Peyer's patch (tissue), 4 donors: Measurements from ENCODE around the gene HAGHL. TPM values are rescaled to one million over a fixed set of nuclear protein-coding genes. Genes with fewer than 3 reads are reported as not detected.

ENCODE experiments used
- DNase-seq, 3 donors: peaks; one replicate each; pipeline ENCODE4 v3.0.0-alpha.2; 2017 to 2019
- H3K27ac ChIP-seq, 4 donors: fragments of 200-600 bp; sonication (generic); one replicate each; pipeline ENCODE4 v1.5.1; 2016 to 2019
- H3K27me3 ChIP-seq, 2 donors: fragments of 200-600 bp; sonication (generic); one replicate each; pipeline ENCODE4 v1.5.1; 2019
- H3K36me3 ChIP-seq, 3 donors: fragments of 200-600 bp; sonication (generic); one replicate each; pipeline ENCODE4 v1.5.1; 2016 to 2019
- H3K4me1 ChIP-seq, 4 donors: fragments of 200-600 bp; sonication (generic); one replicate each; pipeline ENCODE4 v1.5.1; 2016 to 2019
- H3K4me3 ChIP-seq, 4 donors: fragments of 200-600 bp; sonication (generic); 1 replicate in 3 of 4; 2 replicates in 1 of 4; pipeline ENCODE4 v1.5.1; 2016 to 2019; ENCODE audit warnings: mild to moderate bottlenecking in 1 of 4
- H3K9me3 ChIP-seq, 4 donors: fragments of 200-600 bp; sonication (generic); one replicate each; pipeline ENCODE4 v1.5.1; 2016 to 2019; ENCODE audit warnings: mild to moderate bottlenecking in 1 of 4
- POLR2A ChIP-seq, 2 donors: fragments of 450-650 bp; IDR thresholded peaks; one replicate each; pipeline ENCODE4 v1.5.1; 2017; ENCODE audit warnings: antibody characterized with exemption in 2 of 2, mild to moderate bottlenecking in 2 of 2, moderate library complexity in 2 of 2
- total RNA-seq, 4 donors: library from RNA; depleted of rRNA; stranded (reverse); fragments of >200 nt; gene quantifications; one replicate each; pipeline ENCODE4 v1.1.0, GENCODE V29; 2016
- TF ChIP-seq, protein P1 (sequence below), 6 experiments: fragments of 450-650 bp in 4 of 6; fragments of 200-600 bp in 2 of 6; sonication (generic) in 1 of 6; IDR thresholded peaks; one replicate each; pipeline ENCODE4 v1.5.1; 2017 to 2019; ENCODE audit warnings: antibody characterized with exemption in 6 of 6, mild to moderate bottlenecking in 3 of 6, moderate library complexity in 1 of 6

HAGHL gene
- total RNA-seq, 4 donors from 2014 or later, result 0.53 to 42.9 (median 3.4) TPM

DNA sequence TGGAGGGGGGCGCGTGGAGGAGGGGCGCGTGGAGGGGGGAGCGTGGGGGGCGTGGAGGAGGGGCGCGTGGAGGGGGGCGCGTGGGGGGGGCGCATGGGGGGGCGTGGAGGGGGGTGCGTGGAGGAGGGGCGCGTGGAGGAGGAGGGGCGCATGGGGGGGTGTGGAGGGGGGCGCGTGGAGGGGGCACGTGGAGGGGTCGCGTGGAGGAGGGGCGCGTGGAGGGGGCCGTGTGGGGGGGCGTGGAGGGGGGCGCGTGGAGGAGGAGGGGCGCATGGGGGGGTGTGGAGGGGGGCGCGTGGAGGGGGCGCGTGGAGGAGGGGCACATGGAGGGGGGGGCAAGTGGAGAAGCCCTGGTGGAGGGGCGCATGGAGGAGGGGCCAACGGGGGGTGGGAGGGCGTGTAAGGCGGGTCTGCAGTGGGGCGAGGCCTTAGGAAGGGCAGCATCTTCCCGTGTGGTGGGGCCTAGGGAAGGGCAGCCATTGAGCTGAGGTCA is 40.9 kb downstream of the HAGHL start:
- TF ChIP-seq, protein P1, sequence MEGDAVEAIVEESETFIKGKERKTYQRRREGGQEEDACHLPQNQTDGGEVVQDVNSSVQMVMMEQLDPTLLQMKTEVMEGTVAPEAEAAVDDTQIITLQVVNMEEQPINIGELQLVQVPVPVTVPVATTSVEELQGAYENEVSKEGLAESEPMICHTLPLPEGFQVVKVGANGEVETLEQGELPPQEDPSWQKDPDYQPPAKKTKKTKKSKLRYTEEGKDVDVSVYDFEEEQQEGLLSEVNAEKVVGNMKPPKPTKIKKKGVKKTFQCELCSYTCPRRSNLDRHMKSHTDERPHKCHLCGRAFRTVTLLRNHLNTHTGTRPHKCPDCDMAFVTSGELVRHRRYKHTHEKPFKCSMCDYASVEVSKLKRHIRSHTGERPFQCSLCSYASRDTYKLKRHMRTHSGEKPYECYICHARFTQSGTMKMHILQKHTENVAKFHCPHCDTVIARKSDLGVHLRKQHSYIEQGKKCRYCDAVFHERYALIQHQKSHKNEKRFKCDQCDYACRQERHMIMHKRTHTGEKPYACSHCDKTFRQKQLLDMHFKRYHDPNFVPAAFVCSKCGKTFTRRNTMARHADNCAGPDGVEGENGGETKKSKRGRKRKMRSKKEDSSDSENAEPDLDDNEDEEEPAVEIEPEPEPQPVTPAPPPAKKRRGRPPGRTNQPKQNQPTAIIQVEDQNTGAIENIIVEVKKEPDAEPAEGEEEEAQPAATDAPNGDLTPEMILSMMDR (IDR thresholded peaks at IDR 0.05), result no peak
- TF ChIP-seq POLR2A (IDR thresholded peaks at IDR 0.05), result no peak
- no peaks in the 10 kb centered on the region for H3K9me3 ChIP-seq
- no peak overlapping the region for H3K4me3 ChIP-seq
- H3K4me1 ChIP-seq, result no peaks in the 10 kb centered on the region
- H3K27ac ChIP-seq, result no peak overlapping the region
- no peaks in the 10 kb centered on the region for H3K36me3 ChIP-seq
- DNase-seq, result no peak
- no peaks in the 10 kb centered on the region for H3K27me3 ChIP-seq

DNA sequence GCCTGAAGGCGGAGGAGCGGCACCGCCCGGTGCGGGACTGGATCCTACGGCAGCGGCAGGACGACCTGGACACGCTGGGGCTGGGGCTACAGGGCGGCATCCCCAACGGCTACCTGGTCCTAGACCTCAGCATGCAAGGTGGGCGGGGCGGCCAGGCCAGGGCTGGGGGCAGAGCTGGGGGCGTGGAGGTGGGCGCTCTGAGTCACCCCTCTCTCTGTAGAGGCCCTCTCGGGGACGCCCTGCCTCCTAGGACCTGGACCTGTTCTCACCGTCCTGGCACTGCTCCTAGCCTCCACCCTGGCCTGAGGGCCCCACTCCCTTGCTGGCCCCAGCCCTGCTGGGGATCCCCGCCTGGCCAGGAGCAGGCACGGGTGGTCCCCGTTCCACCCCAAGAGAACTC is 41.5 kb downstream of the HAGHL start:
- no peaks in the 10 kb centered on the region for H3K27me3 ChIP-seq

DNA sequence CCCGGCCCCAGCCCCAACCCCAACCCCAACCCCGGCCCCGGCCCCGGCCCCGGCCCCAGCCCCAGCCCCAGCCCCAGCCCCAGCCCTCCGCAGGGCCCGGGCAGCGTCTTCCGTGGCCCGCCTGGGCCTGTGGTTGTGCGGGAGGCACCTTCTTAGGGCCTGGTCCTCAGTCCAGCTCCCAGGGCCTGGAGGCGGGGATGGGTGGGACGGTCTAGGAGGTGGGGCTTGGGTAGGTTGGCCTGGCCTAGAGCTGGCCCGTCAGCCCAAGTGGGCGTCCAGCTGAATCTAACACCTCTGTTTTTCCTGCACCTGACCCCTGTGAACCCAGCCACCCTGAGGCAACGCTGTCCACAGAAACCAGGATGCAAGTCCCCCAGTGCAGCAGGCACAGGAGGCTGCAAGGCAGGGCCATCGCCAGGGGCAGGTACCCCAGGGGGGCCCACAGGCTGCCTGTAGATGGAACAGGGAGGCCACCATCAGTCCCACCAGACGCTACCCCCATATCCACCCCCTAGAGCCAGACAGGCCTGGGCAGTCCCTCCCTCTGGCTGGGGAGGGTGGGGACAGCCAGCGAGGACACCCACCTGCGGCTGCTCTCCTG is 42.4 kb downstream of the HAGHL start:
- H3K27me3 ChIP-seq, result no peaks in the 10 kb centered on the region
- no peak for TF ChIP-seq POLR2A (IDR thresholded peaks at IDR 0.05)
- TF ChIP-seq, protein P1 (IDR thresholded peaks at IDR 0.05), result no peak
- no peak for DNase-seq

More for the DNA sequence above, 41.5 kb downstream of the HAGHL start:
- H3K4me3 ChIP-seq, result no peak overlapping the region
- H3K36me3 ChIP-seq, result no peaks in the 10 kb centered on the region
- no peaks in the 10 kb centered on the region for H3K4me1 ChIP-seq
- H3K9me3 ChIP-seq, result no peaks in the 10 kb centered on the region
- no peak for DNase-seq
- TF ChIP-seq, protein P1 (IDR thresholded peaks at IDR 0.05), result no peak
- TF ChIP-seq POLR2A (IDR thresholded peaks at IDR 0.05), result no peak
- H3K27ac ChIP-seq, result no peak overlapping the region

DNA sequence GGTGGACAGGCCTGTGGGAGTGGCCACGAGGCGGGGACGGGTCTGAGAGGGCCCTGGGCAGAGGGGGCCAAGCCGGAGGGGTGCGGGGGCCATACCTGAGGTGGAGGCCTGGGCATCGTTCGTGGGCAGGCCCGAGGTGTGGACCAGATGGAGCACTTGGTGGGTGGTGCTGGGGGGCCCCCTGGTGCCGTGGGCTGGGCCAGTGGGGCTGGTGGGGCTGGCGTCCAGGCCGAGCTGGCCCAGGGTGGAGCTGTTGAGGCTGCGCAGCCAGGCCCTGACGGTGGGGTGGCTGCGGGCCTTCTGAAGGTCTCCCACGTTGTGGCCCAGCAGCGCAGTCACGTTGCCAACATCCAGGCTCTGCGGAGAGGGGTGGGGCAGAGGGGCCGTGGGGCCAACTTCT is 43.0 kb downstream of the HAGHL start:
- no peaks in the 10 kb centered on the region for H3K4me1 ChIP-seq
- H3K36me3 ChIP-seq, result no peaks in the 10 kb centered on the region
- no peak for TF ChIP-seq POLR2A (IDR thresholded peaks at IDR 0.05)
- TF ChIP-seq, protein P1 (IDR thresholded peaks at IDR 0.05), result no peak
- no peak for DNase-seq
- H3K27me3 ChIP-seq, result no peaks in the 10 kb centered on the region
- no peaks in the 10 kb centered on the region for H3K9me3 ChIP-seq
- H3K4me3 ChIP-seq, result no peak overlapping the region
- no peak overlapping the region for H3K27ac ChIP-seq

More for the DNA sequence above, 42.4 kb downstream of the HAGHL start:
- no peak overlapping the region for H3K4me3 ChIP-seq
- no peak overlapping the region for H3K27ac ChIP-seq
- no peaks in the 10 kb centered on the region for H3K9me3 ChIP-seq
- no peaks in the 10 kb centered on the region for H3K4me1 ChIP-seq
- no peaks in the 10 kb centered on the region for H3K36me3 ChIP-seq

DNA sequence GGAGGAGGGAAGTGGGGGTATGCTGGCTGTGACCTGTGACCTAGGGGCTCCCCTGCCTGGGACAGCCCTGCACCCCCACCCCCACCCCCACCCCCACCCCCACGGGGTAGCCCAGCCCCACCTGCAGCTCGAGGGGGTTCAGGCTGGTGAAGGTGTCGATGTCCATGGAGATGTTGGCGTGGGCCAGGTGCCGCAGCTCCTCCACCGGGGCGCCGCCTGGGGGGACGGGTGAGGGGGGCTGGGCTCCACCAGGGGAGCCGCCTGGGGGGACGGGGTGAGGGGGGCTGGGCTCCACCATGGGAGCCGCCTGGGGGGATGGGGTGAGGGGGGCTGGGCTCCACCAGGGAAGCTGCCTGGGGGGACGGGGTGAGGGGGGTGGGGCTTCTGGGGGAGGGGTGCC is 43.5 kb downstream of the HAGHL start:
- no peaks in the 10 kb centered on the region for H3K4me1 ChIP-seq
- no peak for DNase-seq
- no peak overlapping the region for H3K4me3 ChIP-seq
- no peaks in the 10 kb centered on the region for H3K9me3 ChIP-seq
- no peaks in the 10 kb centered on the region for H3K27me3 ChIP-seq
- H3K36me3 ChIP-seq, result no peaks in the 10 kb centered on the region
- H3K27ac ChIP-seq, result no peak overlapping the region
- TF ChIP-seq, protein P1 (IDR thresholded peaks at IDR 0.05), result no peak
- no peak for TF ChIP-seq POLR2A (IDR thresholded peaks at IDR 0.05)
